ENCODE measurements around the gene DHRS7.

DNA sequence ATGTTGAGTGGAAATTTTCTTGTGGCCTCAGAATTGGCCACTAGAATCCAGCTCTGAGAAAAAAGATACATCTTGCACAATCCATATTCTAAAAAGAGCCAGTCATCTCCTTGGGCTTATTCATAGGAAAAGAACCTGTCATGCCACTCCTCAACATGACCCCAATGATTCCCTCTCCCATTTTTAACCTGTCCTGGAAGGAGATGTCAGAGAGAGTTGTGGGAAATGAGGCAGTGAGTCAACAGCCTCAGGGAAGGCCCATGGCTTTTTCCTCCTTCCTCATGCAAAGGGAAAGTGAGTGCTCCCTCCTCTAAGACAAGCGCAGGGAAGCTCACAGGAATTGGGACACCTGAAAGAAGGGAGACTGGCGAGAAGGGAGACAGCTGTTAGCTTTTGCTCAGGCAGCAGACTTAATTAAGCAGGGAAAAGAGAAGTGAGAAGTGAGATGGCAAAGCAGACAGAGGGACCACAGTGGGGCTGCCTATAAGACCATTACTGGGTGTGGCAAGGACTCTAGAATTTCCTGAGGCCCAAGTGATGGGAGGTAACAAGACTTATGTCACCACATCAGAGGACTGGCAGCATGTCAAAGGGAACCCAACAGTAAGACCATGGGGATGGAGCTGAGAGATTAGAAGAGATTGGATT lies 10.2 kb upstream of the DHRS7 start:
- TF ChIP-seq, protein P1, sequence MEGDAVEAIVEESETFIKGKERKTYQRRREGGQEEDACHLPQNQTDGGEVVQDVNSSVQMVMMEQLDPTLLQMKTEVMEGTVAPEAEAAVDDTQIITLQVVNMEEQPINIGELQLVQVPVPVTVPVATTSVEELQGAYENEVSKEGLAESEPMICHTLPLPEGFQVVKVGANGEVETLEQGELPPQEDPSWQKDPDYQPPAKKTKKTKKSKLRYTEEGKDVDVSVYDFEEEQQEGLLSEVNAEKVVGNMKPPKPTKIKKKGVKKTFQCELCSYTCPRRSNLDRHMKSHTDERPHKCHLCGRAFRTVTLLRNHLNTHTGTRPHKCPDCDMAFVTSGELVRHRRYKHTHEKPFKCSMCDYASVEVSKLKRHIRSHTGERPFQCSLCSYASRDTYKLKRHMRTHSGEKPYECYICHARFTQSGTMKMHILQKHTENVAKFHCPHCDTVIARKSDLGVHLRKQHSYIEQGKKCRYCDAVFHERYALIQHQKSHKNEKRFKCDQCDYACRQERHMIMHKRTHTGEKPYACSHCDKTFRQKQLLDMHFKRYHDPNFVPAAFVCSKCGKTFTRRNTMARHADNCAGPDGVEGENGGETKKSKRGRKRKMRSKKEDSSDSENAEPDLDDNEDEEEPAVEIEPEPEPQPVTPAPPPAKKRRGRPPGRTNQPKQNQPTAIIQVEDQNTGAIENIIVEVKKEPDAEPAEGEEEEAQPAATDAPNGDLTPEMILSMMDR (IDR thresholded peaks at IDR 0.05; ENCODE audit: extremely low read depth in 1 of 2, insufficient read depth in 1 of 2, low read depth in 1 of 2, low read length in 2 of 2) = no peak
- TF ChIP-seq POLR2AphosphoS5 (IDR thresholded peaks at IDR 0.05; ENCODE audit: insufficient read depth, low read depth, low read length) (no peak), EZH2 (IDR thresholded peaks at IDR 0.05; ENCODE audit: borderline replicate concordance, low read depth, low read length, severe bottlenecking) (no peak), POLR2A (IDR thresholded peaks at IDR 0.05; ENCODE audit: low read depth, low read length) (no peak)
- TF ChIP-seq, protein P2, sequence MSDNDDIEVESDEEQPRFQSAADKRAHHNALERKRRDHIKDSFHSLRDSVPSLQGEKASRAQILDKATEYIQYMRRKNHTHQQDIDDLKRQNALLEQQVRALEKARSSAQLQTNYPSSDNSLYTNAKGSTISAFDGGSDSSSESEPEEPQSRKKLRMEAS (IDR thresholded peaks at IDR 0.05; ENCODE audit: insufficient read depth, insufficient read length) = no peak
